Osteoblast (primary cell): Measurements from ENCODE around the gene NKX6-1. TPM values are rescaled to one million over a fixed set of nuclear protein-coding genes. Genes with fewer than 3 reads are reported as not detected.
A peak's percentile ranks its signal among the peaks of the same experiment; 100 is the strongest.

ENCODE experiments used
- DNase-seq: peaks from one replicate; pipeline ENCODE4 v3.0.0; 2011; ENCODE audit warnings: low spot score, mixed read lengths; ENCODE audit not compliant: insufficient read length; ENCODE audit errors: missing footprints
- H2AFZ ChIP-seq: 2 replicates; pipeline ENCODE4 v1.6.0; 2011; ENCODE audit warnings: mild to moderate bottlenecking, low read length
- H3K27ac ChIP-seq: 2 replicates; pipeline ENCODE4 v1.5.1; 2011; ENCODE audit warnings: mild to moderate bottlenecking, low read depth, low read length, moderate library complexity
- H3K27me3 ChIP-seq: 2 replicates; pipeline ENCODE4 v1.6.0; 2012; ENCODE audit warnings: mild to moderate bottlenecking, control low read depth, inconsistent platforms, low read length, moderate library complexity; ENCODE audit not compliant: insufficient read depth
- H3K36me3 ChIP-seq: 2 replicates; pipeline ENCODE4 v1.5.1; 2011; ENCODE audit warnings: mild to moderate bottlenecking, low read length, control low read depth, moderate library complexity; ENCODE audit not compliant: insufficient read depth
- H3K4me1 ChIP-seq: 2 replicates; pipeline ENCODE4 v1.5.1; 2011; ENCODE audit warnings: mild to moderate bottlenecking, low read length, control low read depth, moderate library complexity; ENCODE audit not compliant: insufficient read depth
- H3K4me2 ChIP-seq: 2 replicates; pipeline ENCODE4 v1.6.0; 2011; ENCODE audit warnings: mild to moderate bottlenecking, low read length; ENCODE audit not compliant: insufficient read depth
- H3K4me3 ChIP-seq: fragments of 200-600 bp; sonication (generic); 3 replicates; pipeline ENCODE4 v1.5.1; 2012; ENCODE audit warnings: mild to moderate bottlenecking, low read length, inconsistent platforms; ENCODE audit not compliant: insufficient read depth
- H3K79me2 ChIP-seq: 2 replicates; pipeline ENCODE4 v1.6.0; 2012; ENCODE audit warnings: mild to moderate bottlenecking, low read length, control low read depth, inconsistent platforms; ENCODE audit not compliant: insufficient read depth
- H3K9me3 ChIP-seq: 2 replicates; pipeline ENCODE4 v1.5.1; 2011; ENCODE audit warnings: low read depth, low read length, control low read depth
- H4K20me1 ChIP-seq: 2 replicates; pipeline ENCODE4 v1.6.0; 2012; ENCODE audit warnings: mild to moderate bottlenecking, low read length, control low read depth; ENCODE audit not compliant: insufficient read depth
- CTCF ChIP-seq: IDR thresholded peaks from 2 replicates; pipeline ENCODE4 v1.5.1; 2011; ENCODE audit warnings: mild to moderate bottlenecking, low read depth, low read length, moderate library complexity; ENCODE audit errors: extremely low read depth
- total RNA-seq: library from RNA; depleted of rRNA; stranded (reverse); fragments of >200 nt; gene quantifications from 2 replicates; pipeline ENCODE4 v1.2.3, GENCODE V29; 2012

The NKX6-1 gene
- total RNA-seq, 1 donor: not detected

DNA sequence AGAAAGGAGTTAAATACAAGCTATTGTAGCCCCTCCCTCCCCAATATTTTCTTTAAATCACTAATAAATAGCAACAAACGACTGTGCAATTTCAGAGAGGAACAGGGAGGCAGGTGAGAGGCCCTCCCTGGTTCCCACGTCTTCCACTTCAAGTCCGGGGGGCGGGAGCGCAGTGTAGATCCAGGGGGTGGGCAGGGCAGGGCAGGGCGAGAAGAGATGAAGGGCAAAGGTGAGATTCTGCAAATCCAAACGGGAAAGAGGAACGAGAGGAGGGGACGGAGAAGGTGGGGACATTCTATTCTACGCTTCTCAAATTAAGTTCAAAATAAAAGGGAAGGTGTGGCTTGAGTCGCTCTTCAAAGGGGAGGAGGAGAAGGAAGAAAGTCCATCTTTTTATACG, 6.8 kb downstream of the NKX6-1 start:
- DNase-seq: no peak
- TF ChIP-seq CTCF: no peak
- no peak overlapping the region for H3K4me2 ChIP-seq
- H3K9me3 ChIP-seq: no peaks in the 10 kb centered on the region
- H3K27me3 ChIP-seq: peaks cover 85% of the 10 kb centered on the region
- H3K79me2 ChIP-seq: no peaks in the 10 kb centered on the region
- H2AFZ ChIP-seq: no peak overlapping the region
- H3K4me1 ChIP-seq: no peaks in the 10 kb centered on the region
- H3K4me3 ChIP-seq: no peak overlapping the region
- no peaks in the 10 kb centered on the region for H4K20me1 ChIP-seq
- H3K36me3 ChIP-seq: no peaks in the 10 kb centered on the region
- H3K27ac ChIP-seq: no peak overlapping the region

DNA sequence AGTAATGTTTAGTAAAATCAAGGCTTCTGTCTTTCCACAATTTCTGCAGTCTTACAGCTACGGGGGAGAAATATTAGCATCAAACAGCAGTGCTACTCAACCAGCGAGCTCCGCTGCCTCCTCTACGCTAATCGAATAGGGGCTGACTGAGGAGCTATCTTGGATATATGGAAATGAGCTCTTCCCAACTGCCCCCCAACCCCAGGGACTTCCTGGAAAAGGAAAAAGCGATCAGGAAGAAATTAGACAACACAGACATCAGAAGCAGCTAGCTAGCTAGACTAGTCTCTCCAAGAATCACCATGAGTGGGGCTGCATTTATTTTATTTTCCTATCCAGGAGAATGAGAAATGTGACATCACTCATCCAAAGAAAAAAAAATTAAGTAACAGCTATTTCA, 7.6 kb downstream of the NKX6-1 start:
- no peak overlapping the region for H3K27ac ChIP-seq
- no peaks in the 10 kb centered on the region for H4K20me1 ChIP-seq
- no peak overlapping the region for H3K4me3 ChIP-seq
- no peaks in the 10 kb centered on the region for H3K9me3 ChIP-seq
- no peak for TF ChIP-seq CTCF
- H3K36me3 ChIP-seq: no peaks in the 10 kb centered on the region
- no peak overlapping the region for H3K4me2 ChIP-seq
- H3K79me2 ChIP-seq: no peaks in the 10 kb centered on the region
- H3K4me1 ChIP-seq: no peaks in the 10 kb centered on the region
- no peak for DNase-seq
- H2AFZ ChIP-seq: no peak overlapping the region
- H3K27me3 ChIP-seq: peaks cover 80% of the 10 kb centered on the region

- no peaks in the 10 kb centered on the region for H3K4me1 ChIP-seq
- peaks cover 75% of the 10 kb centered on the region for H3K27me3 ChIP-seq
- TF ChIP-seq CTCF: no peak
Observed at GRCh38 chr4:84490663-84491062, 8.4 kb downstream of the NKX6-1 start.

DNA sequence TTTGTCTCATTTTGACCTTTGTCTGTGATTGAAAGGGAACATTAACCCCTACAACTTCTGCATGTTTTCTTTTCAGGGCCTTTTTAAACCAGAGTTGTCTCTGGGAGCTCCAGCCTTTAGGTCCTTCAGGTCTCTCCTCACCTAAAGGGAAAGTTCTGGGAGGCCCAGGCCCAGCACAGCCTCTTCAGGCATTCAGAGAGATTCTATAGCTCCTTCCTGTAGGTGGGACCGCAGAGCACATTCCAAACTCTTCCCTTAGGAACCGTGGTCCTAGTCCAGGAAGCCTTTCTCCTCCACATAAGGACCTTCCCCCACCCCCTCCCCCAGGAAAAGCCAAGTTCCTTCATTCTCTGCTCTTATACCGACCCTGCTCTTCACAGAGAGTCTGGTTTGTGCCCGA, 14.9 kb downstream of the NKX6-1 start:
- Histone ChIP-seq H3K9me3 (no peaks in the 10 kb centered on the region), H3K4me3 (no peak overlapping the region), H4K20me1 (no peaks in the 10 kb centered on the region), H3K79me2 (no peaks in the 10 kb centered on the region), H3K4me2 (no peak overlapping the region), H2AFZ (no peak overlapping the region), H3K27ac (no peak overlapping the region), H3K27me3 (peaks cover 73% of the 10 kb centered on the region), H3K36me3 (no peaks in the 10 kb centered on the region), H3K4me1 (peaks cover 3% of the 10 kb centered on the region)
- no peak for TF ChIP-seq CTCF
- peak; percentile 79 for DNase-seq

More at GRCh38 chr4:84490663-84491062, 8.4 kb downstream of the NKX6-1 start:
- Histone ChIP-seq H3K79me2 (no peaks in the 10 kb centered on the region), H3K4me3 (no peak overlapping the region), H4K20me1 (no peaks in the 10 kb centered on the region), H2AFZ (no peak overlapping the region), H3K27ac (no peak overlapping the region), H3K4me2 (no peak overlapping the region), H3K36me3 (no peaks in the 10 kb centered on the region), H3K9me3 (no peaks in the 10 kb centered on the region)
- no peak for DNase-seq
